Smooth muscle cell (in vitro differentiated cells): ENCODE measurements around the gene RGL1. TPM values are rescaled to one million over a fixed set of nuclear protein-coding genes. Genes with fewer than 3 reads are reported as not detected.

Experiments used
- DNase-seq: peaks from one replicate; lab custom pipeline; 2025; ENCODE audit not compliant: unreplicated experiment; lab: John Stamatoyannopoulos, UW
- H2AFZ ChIP-seq: fragments of 200-600 bp; sonication (generic); 2 replicates; pipeline ENCODE4 v1.6.0; 2016; ENCODE audit warnings: antibody characterized with exemption, low read depth, mild to moderate bottlenecking
- H3F3A ChIP-seq: fragments of 200-600 bp; sonication (generic); 2 replicates; pipeline ENCODE4 v1.6.0; 2017; ENCODE audit warnings: antibody characterized with exemption, low read depth
- H3K27ac ChIP-seq: fragments of 200-600 bp; sonication (generic); 2 replicates; pipeline ENCODE4 v1.5.1; 2016; ENCODE audit warnings: low read depth, mild to moderate bottlenecking
- H3K27me3 ChIP-seq: fragments of 200-600 bp; sonication (generic); 2 replicates; pipeline ENCODE4 v1.6.1; 2016; ENCODE audit warnings: low read depth, mild to moderate bottlenecking
- H3K36me3 ChIP-seq: fragments of 200-600 bp; sonication (generic); 2 replicates; pipeline ENCODE4 v1.5.1; 2016; ENCODE audit warnings: low read depth
- H3K4me1 ChIP-seq: fragments of 200-600 bp; sonication (generic); 2 replicates; pipeline ENCODE4 v1.5.1; 2016; ENCODE audit warnings: low read depth
- H3K4me2 ChIP-seq: fragments of 200-600 bp; sonication (generic); 2 replicates; pipeline ENCODE4 v1.6.0; 2016; ENCODE audit warnings: mild to moderate bottlenecking
- H3K4me3 ChIP-seq: fragments of 200-600 bp; sonication (generic); 2 replicates; pipeline ENCODE4 v1.5.1; 2016; ENCODE audit warnings: mild to moderate bottlenecking
- H3K79me2 ChIP-seq: fragments of 200-600 bp; sonication (generic); 2 replicates; pipeline ENCODE4 v1.6.0; 2016; ENCODE audit warnings: low read depth, mild to moderate bottlenecking
- H3K9ac ChIP-seq: fragments of 200-600 bp; sonication (generic); 2 replicates; pipeline ENCODE4 v1.6.0; 2016; ENCODE audit warnings: low read depth
- H3K9me3 ChIP-seq: fragments of 200-600 bp; sonication (generic); replicated peaks from 2 replicates; pipeline ENCODE4 v1.5.1; 2016; ENCODE audit warnings: low read depth
- H4K20me1 ChIP-seq: fragments of 200-600 bp; sonication (generic); 2 replicates; pipeline ENCODE4 v1.6.0; 2016; ENCODE audit warnings: low read depth
- CTCF ChIP-seq: fragments of 200-600 bp; sonication (generic); IDR thresholded peaks from 2 replicates; pipeline ENCODE4 v1.5.1; 2017; ENCODE audit warnings: borderline replicate concordance, mild to moderate bottlenecking, antibody characterized with exemption; ENCODE audit not compliant: insufficient read depth, poor library complexity, severe bottlenecking
- WGBS: methylation state at CpG from one replicate; pipeline ENCODE4 v1.1.7; 2016; ENCODE audit warnings: low lambda C conversion rate; 5-methylcytosine and 5-hydroxymethylcytosine counted together
- polyA plus RNA-seq: library from polyadenylated mRNA; unstranded; fragments of >200 nt; fragmentation: Nextera tagmentation; extraction: Ambion mirVana; gene quantifications from 2 replicates; pipeline ENCODE4 v1.2.1, GENCODE V29; 2016
- total RNA-seq: library from RNA; depleted of rRNA; stranded (reverse); fragments of >200 nt; gene quantifications from 2 replicates; pipeline ENCODE4 v1.2.3, GENCODE V29; 2014

Gene RGL1
- total and polyA plus RNA-seq, 2 experiments from 2014 or later: 21.1 to 21.4 TPM

- H3K27me3 ChIP-seq: no peaks in the 10 kb centered on the region
- peaks cover 21% of the 10 kb centered on the region for H3F3A ChIP-seq
- H3K4me1 ChIP-seq: peaks cover 42% of the 10 kb centered on the region
- no peak overlapping the region for H3K9ac ChIP-seq
- peak overlapping the region; percentile 58 for H3K27ac ChIP-seq
- 15% methylated on average over 5 of the region's 5 CpGs for WGBS
- peaks cover 25% of the 10 kb centered on the region for H3K79me2 ChIP-seq
- H3K4me2 ChIP-seq: peak overlapping the region; percentile 92
- peak overlapping the region; percentile 83 for H3K4me3 ChIP-seq
- no peaks in the 10 kb centered on the region for H3K36me3 ChIP-seq
- TF ChIP-seq CTCF: no peak
- H4K20me1 ChIP-seq: peaks cover 4% of the 10 kb centered on the region
- DNase-seq: no peak
- H3K9me3 ChIP-seq: no peaks in the 10 kb centered on the region
- peak overlapping the region; percentile 95 for H2AFZ ChIP-seq
Observed at GRCh38 chr1:183804387-183804786, 533 bp upstream of the RGL1 start.

GRCh38 chr1:183806125-183806524 lies 1.2 kb downstream of the RGL1 start:
- H3K9ac ChIP-seq: peak overlapping the region; percentile 76
- peak overlapping the region; percentile 92 for H3K4me2 ChIP-seq
- peak overlapping the region; percentile 93 for H3K27ac ChIP-seq
- TF ChIP-seq CTCF: no peak
- peak overlapping the region; percentile 83 for H3K4me3 ChIP-seq
- H3K4me1 ChIP-seq: peaks cover 60% of the 10 kb centered on the region
- DNase-seq: no peak
- H3K79me2 ChIP-seq: peaks cover 29% of the 10 kb centered on the region
- peaks cover 21% of the 10 kb centered on the region for H3F3A ChIP-seq
- peaks cover 4% of the 10 kb centered on the region for H4K20me1 ChIP-seq
- WGBS: 32% methylated on average over 4 of the region's 4 CpGs
- no peaks in the 10 kb centered on the region for H3K36me3 ChIP-seq
- no peaks in the 10 kb centered on the region for H3K9me3 ChIP-seq
- H3K27me3 ChIP-seq: no peaks in the 10 kb centered on the region
- peak overlapping the region; percentile 30 for H2AFZ ChIP-seq

GRCh38 chr1:183806675-183807074 lies 1.8 kb downstream of the RGL1 start:
- DNase-seq: no peak
- Histone ChIP-seq H3K4me2 (peak overlapping the region; percentile 92), H3K79me2 (peaks cover 29% of the 10 kb centered on the region), H3K4me1 (peaks cover 65% of the 10 kb centered on the region), H3K9me3 (no peaks in the 10 kb centered on the region), H2AFZ (no peak overlapping the region), H4K20me1 (peaks cover 4% of the 10 kb centered on the region), H3K36me3 (no peaks in the 10 kb centered on the region), H3K27me3 (no peaks in the 10 kb centered on the region), H3K4me3 (peak overlapping the region; percentile 83), H3K27ac (peak overlapping the region; percentile 93), H3K9ac (no peak overlapping the region), H3F3A (peaks cover 21% of the 10 kb centered on the region)
- TF ChIP-seq CTCF: no peak
- 32% methylated on average over 1 of the region's 1 CpG for WGBS

- Histone ChIP-seq H4K20me1 (peaks cover 4% of the 10 kb centered on the region), H3K27ac (peak overlapping the region; percentile 93), H3K4me2 (peak overlapping the region; percentile 92), H3K36me3 (no peaks in the 10 kb centered on the region), H3K27me3 (no peaks in the 10 kb centered on the region), H3F3A (peaks cover 21% of the 10 kb centered on the region), H3K4me3 (peak overlapping the region; percentile 83), H3K9me3 (no peaks in the 10 kb centered on the region), H2AFZ (no peak overlapping the region), H3K9ac (peak overlapping the region; percentile 65), H3K4me1 (peaks cover 75% of the 10 kb centered on the region), H3K79me2 (peaks cover 29% of the 10 kb centered on the region)
- DNase-seq: no peak
- no peak for TF ChIP-seq CTCF
- WGBS: 3% methylated on average over 2 of the region's 2 CpGs
Observed at GRCh38 chr1:183807549-183808168, 2.7 kb downstream of the RGL1 start.
